Endodermal cell (in vitro differentiated cells): Measurements from ENCODE around the gene CASP9. TPM values are rescaled to one million over a fixed set of nuclear protein-coding genes. Genes with fewer than 3 reads are reported as not detected.
"Not testable (repeated sequence)": the region's sequence is repeated elsewhere in the genome, so short reads cannot be mapped to it uniquely, and the experiment has no call there.

Experiments used
- DNase-seq: peaks from one replicate; pipeline ENCODE4 v3.0.0-alpha.2; 2017
- H3K27ac ChIP-seq: 2 replicates; pipeline ENCODE4 v1.5.1; 2013; ENCODE audit warnings: mild to moderate bottlenecking, low read depth, low read length, moderate library complexity
- H3K27me3 ChIP-seq: 2 replicates; pipeline ENCODE4 v1.6.1; 2013; ENCODE audit warnings: mild to moderate bottlenecking, low read length, moderate library complexity; ENCODE audit not compliant: insufficient read depth, control insufficient read depth, poor library complexity, severe bottlenecking
- H3K36me3 ChIP-seq: 2 replicates; pipeline ENCODE4 v1.7.0; 2013; ENCODE audit warnings: mild to moderate bottlenecking, low read length, moderate library complexity; ENCODE audit not compliant: control insufficient read depth, insufficient read depth
- H3K4me1 ChIP-seq: one replicate; pipeline ENCODE4 v1.7.0; 2013; ENCODE audit warnings: low read length; ENCODE audit not compliant: control insufficient read depth, insufficient read depth
- H3K4me3 ChIP-seq: 2 replicates; pipeline ENCODE4 v1.5.1; 2013; ENCODE audit warnings: mild to moderate bottlenecking, low read length, moderate library complexity
- H3K9ac ChIP-seq: 2 replicates; pipeline ENCODE4 v1.6.1; 2013; ENCODE audit warnings: mild to moderate bottlenecking, low read length, moderate library complexity; ENCODE audit not compliant: poor library complexity, severe bottlenecking; ENCODE audit errors: extremely low read depth
- H3K9me3 ChIP-seq: 2 replicates; pipeline ENCODE4 v1.6.1; 2013; ENCODE audit warnings: mild to moderate bottlenecking, low read length, moderate library complexity; ENCODE audit not compliant: control insufficient read depth
- H3K27ac Mint-ChIP-seq: 2 replicates; pipeline ENCODE4 v1.8.0; 2020; ENCODE audit warnings: mixed read lengths
- H3K27me3 Mint-ChIP-seq: 2 replicates; pipeline ENCODE4 v1.8.0; 2021; ENCODE audit warnings: mild to moderate bottlenecking, mixed read lengths; ENCODE audit not compliant: insufficient read depth
- H3K36me3 Mint-ChIP-seq: 2 replicates; pipeline ENCODE4 v1.8.0; 2020; ENCODE audit warnings: low read depth, mixed read lengths
- H3K4me1 Mint-ChIP-seq: 2 replicates; pipeline ENCODE4 v1.8.0; 2020; ENCODE audit warnings: mixed read lengths
- H3K4me3 Mint-ChIP-seq: 2 replicates; pipeline ENCODE4 v1.8.0; 2020; ENCODE audit warnings: mild to moderate bottlenecking, moderate library complexity, mixed read lengths
- H3K9me3 Mint-ChIP-seq: 2 replicates; pipeline ENCODE4 v1.8.0; 2020; ENCODE audit warnings: mild to moderate bottlenecking, mixed read lengths
- CTCF ChIP-seq: fragments of 200-600 bp; sonication (generic); conservative IDR thresholded peaks from 2 replicates; pipeline ENCODE4 v1.5.0; 2021; ENCODE audit warnings: antibody characterized with exemption, mild to moderate bottlenecking
- WGBS, 2 experiments: methylation state at CpG; one replicate each; pipeline versions ENCODE4 v1.1.5 to v1.1.7; 2013; ENCODE audit warnings: missing lambda C conversion rate in 2 of 2, mixed read lengths in 1 of 2; ENCODE audit not compliant: insufficient coverage in 1 of 2, insufficient read length in 1 of 2; 5-methylcytosine and 5-hydroxymethylcytosine counted together
- total RNA-seq, 2 donors: library from RNA; stranded (reverse); fragmentation: NEBNext Ultra II Directional in 1 of 2; extraction: Animal tissue kit (Norgen Biotek cat#: 25700) in 1 of 2; gene quantifications; 2 replicates in 1 of 2; 3 replicates in 1 of 2; pipeline ENCODE4 v1.2.1, GENCODE V29; 2021

The CASP9 gene
- total RNA-seq, 2 donors from 2014 or later, result 15.5 to 16.1 TPM

GRCh38 chr1:15475752-15476314, 48.2 kb downstream of the CASP9 start, which contains the start of gene CELA2B:
Gene CELA2B, plus strand, starts transcription at chr1:15476104. Its CDS starts 22 bp downstream, at chr1:15476126.
- H3K36me3 Mint-ChIP-seq, result no peaks in the 10 kb centered on the region
- TF ChIP-seq CTCF, result no peak
- H3K9me3 Mint-ChIP-seq, result no peaks in the 10 kb centered on the region
- Histone ChIP-seq H3K4me1 (no peaks in the 10 kb centered on the region), H3K27ac (no peak within 1 kb of the TSS), H3K27me3 (no peaks in the 10 kb centered on the region), H3K4me3 (no peak within 1 kb of the TSS), H3K9ac (no peak within 1 kb of the TSS), H3K36me3 (no peaks in the 10 kb centered on the region), H3K9me3 (no peaks in the 10 kb centered on the region)
- H3K27me3 Mint-ChIP-seq, result no peaks in the 10 kb centered on the region
- no peak for DNase-seq
- H3K27ac Mint-ChIP-seq, result no peak within 1 kb of the TSS
- H3K4me1 Mint-ChIP-seq, result no peaks in the 10 kb centered on the region
- H3K4me3 Mint-ChIP-seq, result no peak within 1 kb of the TSS
- WGBS, 2 experiments, result 94 to 100% methylated on average over 1 to 5 of the region's 5 CpGs

GRCh38 chr1:15472587-15472986, 51.4 kb downstream of the CASP9 start:
- H3K36me3 ChIP-seq, result no peaks in the 10 kb centered on the region
- no peak overlapping the region for H3K27ac ChIP-seq
- no peak overlapping the region for H3K9ac ChIP-seq
- H3K27me3 ChIP-seq, result no peaks in the 10 kb centered on the region
- TF ChIP-seq CTCF, result no peak
- H3K36me3 Mint-ChIP-seq, result no peaks in the 10 kb centered on the region
- H3K4me3 Mint-ChIP-seq, result no peak overlapping the region
- H3K4me1 Mint-ChIP-seq, result no peaks in the 10 kb centered on the region
- 91 to 97% methylated on average over 7 to 11 of the region's 11 CpGs for WGBS, 2 experiments
- H3K27ac Mint-ChIP-seq, result no peak overlapping the region
- no peak overlapping the region for H3K4me3 ChIP-seq
- no peaks in the 10 kb centered on the region for H3K27me3 Mint-ChIP-seq
- H3K9me3 Mint-ChIP-seq, result no peaks in the 10 kb centered on the region
- no peaks in the 10 kb centered on the region for H3K4me1 ChIP-seq
- H3K9me3 ChIP-seq, result no peaks in the 10 kb centered on the region
- no peak for DNase-seq

GRCh38 chr1:15471723-15472122, 52.3 kb downstream of the CASP9 start:
- whole genome bisulfite sequencing, 2 experiments, result 92 to 98% methylated on average over 4 to 6 of the region's 6 CpGs
- H3K27ac ChIP-seq, H3K4me3 Mint-ChIP-seq, H3K36me3 ChIP-seq, H3K36me3 Mint-ChIP-seq, H3K27me3 Mint-ChIP-seq, H3K27ac Mint-ChIP-seq, H3K4me3 ChIP-seq, DNase-seq, H3K4me1 Mint-ChIP-seq, H3K9me3 ChIP-seq, H3K9me3 Mint-ChIP-seq, H3K9ac ChIP-seq, H3K4me1 ChIP-seq, H3K27me3 ChIP-seq: not testable (repeated sequence)

- not testable (repeated sequence) for H3K9ac ChIP-seq, H3K36me3 Mint-ChIP-seq, H3K9me3 Mint-ChIP-seq, DNase-seq, H3K36me3 ChIP-seq, H3K4me3 Mint-ChIP-seq, H3K4me3 ChIP-seq, H3K27me3 Mint-ChIP-seq, H3K4me1 ChIP-seq, H3K27ac ChIP-seq, H3K9me3 ChIP-seq, H3K27me3 ChIP-seq, H3K27ac Mint-ChIP-seq, H3K4me1 Mint-ChIP-seq
- 74 to 92% methylated on average over 5 of the region's 5 CpGs for WGBS, 2 experiments
Measured at GRCh38 chr1:15471067-15471466, 52.9 kb downstream of the CASP9 start.

- not testable (repeated sequence) for H3K4me1 Mint-ChIP-seq, H3K4me3 ChIP-seq, H3K27me3 ChIP-seq, H3K36me3 Mint-ChIP-seq, H3K9ac ChIP-seq, H3K27me3 Mint-ChIP-seq, H3K36me3 ChIP-seq, DNase-seq, H3K9me3 ChIP-seq, H3K9me3 Mint-ChIP-seq, H3K4me3 Mint-ChIP-seq, H3K27ac ChIP-seq, H3K27ac Mint-ChIP-seq, H3K4me1 ChIP-seq
- WGBS, 2 experiments, result 91 to 100% methylated on average over 1 to 9 of the region's 9 CpGs
Measured at GRCh38 chr1:15469821-15470448, 54.1 kb downstream of the CASP9 start.
